GM15510 (cell line): Measurements from ENCODE around the gene HOXB8.

Experiments used
- POLR2A ChIP-seq: IDR thresholded peaks from 3 replicates; pipeline ENCODE4 v1.6.1; 2011; ENCODE audit warnings: borderline replicate concordance; ENCODE audit not compliant: insufficient read length; ENCODE audit errors: extremely low read depth

Gene HOXB8

DNA sequence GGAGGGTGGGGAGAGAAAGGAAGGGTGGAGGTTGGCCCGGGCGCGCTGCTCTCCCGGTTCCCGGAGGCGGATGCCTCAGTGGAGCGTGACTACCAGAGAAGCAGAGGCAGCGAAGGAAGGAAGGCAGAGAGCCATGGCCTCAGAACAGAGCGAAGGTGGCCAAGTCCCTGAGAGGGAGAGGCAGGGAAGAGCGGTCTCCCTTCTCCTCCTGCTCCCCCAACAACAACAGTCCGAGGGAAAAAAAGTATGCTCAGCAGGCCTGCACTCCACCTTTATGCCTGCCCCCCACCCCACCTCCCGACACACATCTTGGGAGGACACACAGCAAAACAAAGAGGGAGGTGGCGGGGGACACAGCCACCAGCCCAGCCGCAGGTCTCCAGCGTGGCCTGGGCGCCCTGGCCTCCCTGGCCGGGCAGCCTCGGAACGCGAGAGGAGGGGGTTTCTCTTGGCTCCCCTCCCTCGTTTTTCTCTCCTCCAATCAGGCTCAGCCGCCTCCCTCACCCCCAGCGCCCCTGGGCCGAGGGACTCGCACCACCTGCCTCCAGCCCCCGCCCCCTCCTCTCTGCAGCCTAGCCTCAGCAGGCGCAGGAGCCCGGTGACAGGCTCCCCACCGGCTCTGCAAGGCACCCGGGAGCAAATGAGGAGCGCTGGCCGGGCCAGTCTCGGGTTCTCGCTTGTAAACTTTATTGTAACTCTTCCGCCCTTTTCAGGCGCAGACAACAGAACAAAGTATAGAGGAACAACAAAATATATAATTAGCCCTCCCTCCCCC, 3.2 kb downstream of the HOXB8 start:
- no peak for TF ChIP-seq POLR2A

DNA sequence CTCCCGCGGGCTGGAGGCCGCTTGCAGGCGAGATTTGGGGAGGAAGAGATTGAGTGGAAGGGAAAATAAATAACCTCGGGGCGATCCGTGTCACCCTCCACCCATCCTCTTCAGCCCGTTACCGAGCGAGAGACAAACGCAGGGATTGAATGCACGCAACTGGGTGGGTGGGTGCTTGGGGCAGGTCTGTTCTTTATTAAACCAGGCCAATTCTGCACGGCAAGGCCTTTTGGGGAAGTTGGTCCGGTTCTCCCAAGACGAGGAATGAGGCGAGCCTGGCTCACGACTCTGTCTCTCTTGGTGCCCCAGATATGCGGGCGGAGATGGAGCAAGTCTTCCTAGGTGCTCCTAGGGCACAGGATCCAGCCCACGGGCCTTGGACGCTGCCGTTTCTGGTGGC, 3.9 kb downstream of the HOXB8 start:
- no peak for TF ChIP-seq POLR2A

GRCh38 chr17:48610282-48611211, 4.5 kb downstream of the HOXB8 start, which contains the start of gene HOXB7:
HOXB7 (minus strand) TSS chr17:48611017; CDS start chr17:48610918, 99 bp downstream.
- peak; percentile 23 for TF ChIP-seq POLR2A

- no peak for TF ChIP-seq POLR2A
These were observed 5.3 kb downstream of the HOXB8 start for GRCh38 chr17:48609759-48610281.

- no peak for TF ChIP-seq POLR2A
These were observed 6.1 kb downstream of the HOXB8 start for GRCh38 chr17:48609033-48609432.

- TF ChIP-seq POLR2A = no peak
These were observed 6.6 kb downstream of the HOXB8 start for GRCh38 chr17:48608494-48608834.

GRCh38 chr17:48606892-48607614, 8.0 kb downstream of the HOXB8 start:
- TF ChIP-seq POLR2A = no peak

DNA sequence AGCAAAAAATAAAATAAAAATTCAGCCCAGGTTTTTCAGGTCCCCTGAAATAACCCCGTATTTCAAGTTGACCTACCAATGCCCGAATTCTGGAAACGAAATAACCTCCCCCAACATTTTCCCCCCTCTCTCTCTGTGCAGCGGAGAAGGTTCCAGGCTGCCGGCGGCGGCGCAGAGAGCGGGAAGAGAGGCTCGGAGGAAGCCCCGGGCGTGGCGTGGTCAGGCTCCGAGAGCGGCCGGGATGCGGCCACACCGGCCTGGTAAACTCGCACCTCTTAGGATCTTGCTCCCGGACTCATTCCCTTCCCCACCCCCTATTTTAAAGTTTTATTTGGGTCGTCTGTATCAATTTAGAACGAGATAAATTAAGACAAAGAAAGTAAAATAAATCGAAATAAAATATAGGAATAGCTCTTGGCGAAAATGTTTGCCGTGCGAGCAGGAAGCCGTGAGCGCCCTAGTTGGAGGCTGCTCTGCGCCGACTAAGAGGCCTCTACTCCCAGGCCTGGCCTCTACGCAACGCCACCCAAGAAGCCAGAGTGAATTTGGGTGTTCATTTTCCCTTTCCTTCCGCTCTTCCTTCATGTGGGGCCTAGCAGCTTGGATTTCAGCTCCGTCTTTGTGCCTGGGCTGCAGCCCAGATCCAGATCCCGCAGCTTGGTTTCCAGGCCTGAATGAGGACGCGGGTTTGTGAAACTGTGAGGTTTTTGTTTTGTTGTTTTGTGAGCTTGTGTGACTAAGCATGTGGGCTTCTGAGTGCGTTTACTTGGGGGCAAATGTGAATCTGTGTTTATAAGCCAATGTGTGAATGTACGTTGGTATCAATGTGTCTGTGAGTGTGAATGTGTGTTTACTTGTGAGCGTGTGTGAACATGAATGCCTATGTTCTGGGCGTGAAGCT, 8.9 kb downstream of the HOXB8 start:
- no peak for TF ChIP-seq POLR2A

DNA sequence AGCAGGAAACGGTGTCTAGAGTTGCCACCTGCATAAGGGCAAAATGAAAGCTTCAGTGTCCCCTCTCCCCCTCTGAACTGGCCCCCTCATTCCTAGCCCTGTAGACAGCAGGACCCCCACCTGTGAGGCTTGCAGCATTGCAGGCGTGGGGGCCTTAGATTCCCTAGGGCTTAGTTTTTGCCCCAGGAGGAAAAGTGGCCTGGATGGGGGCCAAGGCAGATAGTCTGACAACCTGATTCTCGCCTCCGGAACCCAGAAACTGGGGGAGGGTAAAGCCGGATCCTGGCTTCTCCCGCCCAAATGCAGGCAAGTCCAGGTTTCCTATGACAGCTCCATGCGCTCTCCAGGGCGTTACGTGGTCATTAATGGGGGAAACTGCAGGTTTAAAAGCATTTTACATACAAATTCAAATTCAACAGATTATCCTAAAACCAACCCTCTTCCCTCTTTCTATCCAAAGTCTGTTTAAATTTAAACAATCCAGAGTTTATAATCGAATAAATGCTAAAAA, 9.6 kb downstream of the HOXB8 start:
- no peak for TF ChIP-seq POLR2A

- TF ChIP-seq POLR2A = no peak
These were observed 10.2 kb downstream of the HOXB8 start, which contains the start of gene HOXB6 for GRCh38 chr17:48604770-48605329. HOXB6 (minus strand) TSS chr17:48604986; CDS start chr17:48598150, 6,836 bp downstream.

DNA sequence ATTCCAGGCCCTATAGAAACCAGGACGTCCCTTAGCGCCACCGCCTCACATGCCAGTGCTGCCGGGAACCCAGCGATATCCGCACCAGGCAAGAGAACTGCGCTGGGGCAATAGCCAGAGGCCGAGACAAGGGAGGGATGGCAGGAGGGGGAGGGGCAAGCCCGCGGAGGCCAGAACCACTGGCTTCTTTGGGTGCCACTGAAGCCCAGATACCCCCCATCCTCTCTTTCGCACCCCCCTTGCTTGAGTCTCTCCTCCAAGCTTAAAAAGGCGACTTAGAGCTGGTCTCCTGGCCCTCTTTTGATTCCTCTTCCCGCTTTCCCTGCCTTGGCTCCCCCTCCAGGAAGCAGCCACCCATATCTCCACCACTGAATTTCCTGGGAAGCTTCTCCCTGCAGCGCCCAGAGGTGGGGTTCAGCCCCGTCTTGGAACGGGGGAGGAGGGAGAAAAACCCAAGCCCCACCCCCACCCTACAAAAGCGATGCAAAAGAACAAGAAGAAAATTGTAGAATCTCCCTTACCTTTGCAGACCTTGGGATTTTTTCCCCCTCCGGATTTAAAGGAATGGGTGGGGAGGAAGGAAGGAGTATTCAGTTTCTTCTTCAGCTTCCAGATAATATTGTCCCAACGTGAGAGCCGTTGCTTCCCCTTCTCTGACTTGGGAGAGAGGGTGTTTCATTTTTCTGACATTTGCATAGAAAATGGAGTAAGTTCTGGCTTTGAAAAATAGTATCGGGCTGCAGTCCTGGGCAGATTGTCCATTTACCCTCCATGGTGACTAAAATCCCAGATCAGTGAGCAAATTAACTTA, 10.9 kb downstream of the HOXB8 start:
- TF ChIP-seq POLR2A = no peak
